Spleen (tissue), 11 donors: Measurements from ENCODE around the gene HSPA1B. TPM values are rescaled to one million over a fixed set of nuclear protein-coding genes. Genes with fewer than 3 reads are reported as not detected.
A peak's percentile ranks its signal among the peaks of the same experiment; 100 is the strongest.
"Not testable (repeated sequence)": the region's sequence is repeated elsewhere in the genome, so short reads cannot be mapped to it uniquely, and the experiment has no call there.

Source experiments
- DNase-seq: peaks from one replicate; pipeline ENCODE4 v3.0.0-alpha.2; 2020
- H3K27ac ChIP-seq, 8 donors: fragments of 200-600 bp; sonication (generic) in 7 of 8; 1 replicate in 4 of 8; 2 replicates in 4 of 8; pipeline versions ENCODE4 v1.5.0 to v1.8.0; 2016 to 2021; ENCODE audit warnings: inconsistent platforms in 4 of 8, mild to moderate bottlenecking in 4 of 8, moderate library complexity in 1 of 8
- H3K27me3 ChIP-seq, 7 donors: fragments of 200-600 bp; sonication (generic) in 6 of 7; replicated peaks in 1 of 7; 1 replicate in 4 of 7; 2 replicates in 3 of 7; pipeline versions ENCODE4 v1.5.0 to v1.8.0; 2016 to 2021; ENCODE audit warnings: inconsistent platforms in 3 of 7, mild to moderate bottlenecking in 1 of 7
- H3K36me3 ChIP-seq, 6 donors: fragments of 200-600 bp; sonication (generic) in 5 of 6; 1 replicate in 4 of 6; 2 replicates in 2 of 6; pipeline versions ENCODE4 v1.5.0 to v1.8.0; 2016 to 2021; ENCODE audit warnings: inconsistent platforms in 2 of 6
- H3K4me1 ChIP-seq, 6 donors: fragments of 200-600 bp; sonication (generic) in 5 of 6; 1 replicate in 3 of 6; 2 replicates in 3 of 6; pipeline versions ENCODE4 v1.5.0 to v1.8.0; 2016 to 2021; ENCODE audit warnings: inconsistent platforms in 3 of 6
- H3K4me3 ChIP-seq, 8 donors: fragments of 200-600 bp; sonication (generic) in 7 of 8; 1 replicate in 4 of 8; 2 replicates in 4 of 8; pipeline versions ENCODE4 v1.5.0 to v1.8.0; 2016 to 2021; ENCODE audit warnings: inconsistent platforms in 4 of 8, mild to moderate bottlenecking in 4 of 8, moderate library complexity in 2 of 8
- H3K9me3 ChIP-seq, 8 donors: fragments of 200-600 bp; sonication (generic) in 7 of 8; 1 replicate in 4 of 8; 2 replicates in 4 of 8; pipeline versions ENCODE4 v1.5.0 to v1.8.0; 2016 to 2021; ENCODE audit warnings: inconsistent platforms in 4 of 8
- POLR2A ChIP-seq, 3 donors: fragments of 450-650 bp; IDR thresholded peaks; one replicate each; pipeline ENCODE4 v1.5.1; 2017; ENCODE audit warnings: antibody characterized with exemption in 3 of 3, mild to moderate bottlenecking in 1 of 3
- POLR2AphosphoS5 ChIP-seq, 3 donors: sonication (generic); formaldehyde crosslinking; IDR thresholded peaks; one replicate each; pipeline ENCODE4 v1.5.1; 2017; ENCODE audit warnings: antibody characterized with exemption in 3 of 3
- whole genome bisulfite sequencing, 5 donors: extraction: QIAGEN DNeasy Blood & Tissue Kit in 3 of 5; methylation state at CpG; one replicate each; pipeline versions ENCODE4 v1.1.5 to v1.1.7; 2013 to 2018; 5-methylcytosine and 5-hydroxymethylcytosine counted together
- intact Hi-C: fragments of 100-400 bp; cut with DNase I; formaldehyde crosslinking; loops from one replicate; pipeline ENCODE4 v1.15.0; 2023; ENCODE audit warnings: low total_unique reads
- polyA plus RNA-seq, 3 donors: library from polyadenylated mRNA; stranded (reverse); fragments of 200-250 nt; gene quantifications; one replicate each; pipeline ENCODE4 v1.2.1, GENCODE V29; 2013
- total RNA-seq, 7 donors: library from RNA; depleted of rRNA in 3 of 7; stranded (reverse); fragments of >200 nt in 3 of 7; fragmentation: NEBNext Ultra II Directional in 4 of 7; extraction: Animal tissue kit (Norgen Biotek cat#: 25700) in 4 of 7; gene quantifications; one replicate each; pipeline versions ENCODE4 v1.1.0 to v1.2.1, GENCODE V29; 2016 to 2021
- TF ChIP-seq, protein P1 (sequence below), 11 experiments: fragments of 200-600 bp in 7 of 11; fragments of 450-650 bp in 4 of 11; sonication (generic) in 4 of 11; IDR thresholded peaks in 8 of 11; conservative IDR thresholded peaks in 3 of 11; 1 replicate in 7 of 11; 2 replicates in 4 of 11; pipeline versions ENCODE4 v1.4.0 to v1.8.0; 2016 to 2021; ENCODE audit warnings: antibody characterized with exemption in 11 of 11, inconsistent platforms in 4 of 11, mild to moderate bottlenecking in 1 of 11
- donor health status: healthy with polysubstance abuse.
- donor health status: DM: no; HTN: no; CAD: no; lungs with moderate emphysema.
- donor health status: DM: no; HTN: no; CAD: no.
- donor health status: Bipolar disorder and iron deficiency.
- donor health status: healthy.
- donor health status: DM: no; HTN: no; CAD: no.
- donor health status: DM: yes; HTN: yes; CAD: no.

The HSPA1B gene
- total and polyA plus RNA-seq, 10 donors: 7.4 to 372 (median 43.9) TPM

- intact Hi-C loops: no loop called here
- peak overlapping the region; percentile 43 to 87 (median 63) for H3K4me3 ChIP-seq
- TF ChIP-seq POLR2AphosphoS5 (IDR thresholded peaks at IDR 0.05): peak in 1 of 3 donors; percentile 67
- TF ChIP-seq, protein P1, sequence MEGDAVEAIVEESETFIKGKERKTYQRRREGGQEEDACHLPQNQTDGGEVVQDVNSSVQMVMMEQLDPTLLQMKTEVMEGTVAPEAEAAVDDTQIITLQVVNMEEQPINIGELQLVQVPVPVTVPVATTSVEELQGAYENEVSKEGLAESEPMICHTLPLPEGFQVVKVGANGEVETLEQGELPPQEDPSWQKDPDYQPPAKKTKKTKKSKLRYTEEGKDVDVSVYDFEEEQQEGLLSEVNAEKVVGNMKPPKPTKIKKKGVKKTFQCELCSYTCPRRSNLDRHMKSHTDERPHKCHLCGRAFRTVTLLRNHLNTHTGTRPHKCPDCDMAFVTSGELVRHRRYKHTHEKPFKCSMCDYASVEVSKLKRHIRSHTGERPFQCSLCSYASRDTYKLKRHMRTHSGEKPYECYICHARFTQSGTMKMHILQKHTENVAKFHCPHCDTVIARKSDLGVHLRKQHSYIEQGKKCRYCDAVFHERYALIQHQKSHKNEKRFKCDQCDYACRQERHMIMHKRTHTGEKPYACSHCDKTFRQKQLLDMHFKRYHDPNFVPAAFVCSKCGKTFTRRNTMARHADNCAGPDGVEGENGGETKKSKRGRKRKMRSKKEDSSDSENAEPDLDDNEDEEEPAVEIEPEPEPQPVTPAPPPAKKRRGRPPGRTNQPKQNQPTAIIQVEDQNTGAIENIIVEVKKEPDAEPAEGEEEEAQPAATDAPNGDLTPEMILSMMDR (IDR thresholded peaks at IDR 0.05 in 8 of 11, conservative IDR thresholded peaks at IDR 0.05 in 3 of 11): no peak
- TF ChIP-seq POLR2A (IDR thresholded peaks at IDR 0.05): peak in 1 of 3 donors; percentile 21
- H3K9me3 ChIP-seq: no peaks in the 10 kb centered on the region
- DNase-seq: peak; percentile 91
- no peaks in the 10 kb centered on the region for H3K27me3 ChIP-seq
- 0 to 1% (median 0%) methylated on average over 13 of the region's 13 CpGs for WGBS, 5 donors
- peaks cover 25 to 54% (median 40%) of the 10 kb centered on the region in 6 donors for H3K4me1 ChIP-seq
- H3K27ac ChIP-seq: peak overlapping the region; percentile 94 to 98 (median 96)
- peaks cover 0 to 19% (median 2%) of the 10 kb centered on the region in 6 donors for H3K36me3 ChIP-seq
Observed at GRCh38 chr6:31814677-31815024, 12.9 kb upstream of the HSPA1B start.

- H3K27me3 ChIP-seq: no peaks in the 10 kb centered on the region
- H3K4me1 ChIP-seq: peaks cover 25 to 60% (median 46%) of the 10 kb centered on the region in 6 donors
- 0 to 3% (median 1%) methylated on average over 40 to 56 of the region's 56 CpGs for WGBS, 5 donors
- H3K9me3 ChIP-seq: no peaks in the 10 kb centered on the region
- DNase-seq: peak; percentile 94
- intact Hi-C loops: no loop called here
- H3K27ac ChIP-seq: peak within 1 kb of the TSS; percentile 94 to 98 (median 96)
- peaks cover 0 to 18% (median 2%) of the 10 kb centered on the region in 6 donors for H3K36me3 ChIP-seq
- TF ChIP-seq POLR2A (IDR thresholded peaks at IDR 0.05) (peak; percentile 96 to 99 (median 96)), POLR2AphosphoS5 (IDR thresholded peaks at IDR 0.05) (peak; percentile 96 to 100 (median 100))
- TF ChIP-seq, protein P1 (IDR thresholded peaks at IDR 0.05 in 8 of 11, conservative IDR thresholded peaks at IDR 0.05 in 3 of 11): no peak
- peak within 1 kb of the TSS; percentile 43 to 87 (median 63) for H3K4me3 ChIP-seq
Observed at GRCh38 chr6:31815025-31815838, 12.3 kb upstream of the HSPA1B start, which contains the start of the genes HSPA1A and HSPA1L. Gene HSPA1A, plus strand, starts transcription at chr6:31815543. Its CDS starts 214 bp downstream, at chr6:31815757. Gene HSPA1L, minus strand, starts transcription at chr6:31815283. Its CDS starts 3,311 bp downstream, at chr6:31811972.

- H3K27me3 ChIP-seq, H3K9me3 ChIP-seq, intact Hi-C loops, H3K36me3 ChIP-seq: not testable (repeated sequence)
- Histone ChIP-seq H3K27ac (peak overlapping the region; percentile 78 to 95 (median 87)), H3K4me1 (peaks cover 34 to 71% (median 59%) of the 10 kb centered on the region in 6 donors), H3K4me3 (peak overlapping the region; percentile 29 to 76 (median 48))
- peak in 2 of 3 donors; percentile 21 to 62 for TF ChIP-seq POLR2AphosphoS5 (IDR thresholded peaks at IDR 0.05)
- TF ChIP-seq, protein P1 (IDR thresholded peaks at IDR 0.05 in 8 of 11, conservative IDR thresholded peaks at IDR 0.05 in 3 of 11): peak in 2 of 11 experiments; percentile 27 to 38
- 8 to 25% (median 13%) methylated on average over 10 to 15 of the region's 37 CpGs for WGBS, 5 donors
- DNase-seq: peak; percentile 85
Observed at GRCh38 chr6:31817133-31817928, 10.2 kb upstream of the HSPA1B start.

DNA sequence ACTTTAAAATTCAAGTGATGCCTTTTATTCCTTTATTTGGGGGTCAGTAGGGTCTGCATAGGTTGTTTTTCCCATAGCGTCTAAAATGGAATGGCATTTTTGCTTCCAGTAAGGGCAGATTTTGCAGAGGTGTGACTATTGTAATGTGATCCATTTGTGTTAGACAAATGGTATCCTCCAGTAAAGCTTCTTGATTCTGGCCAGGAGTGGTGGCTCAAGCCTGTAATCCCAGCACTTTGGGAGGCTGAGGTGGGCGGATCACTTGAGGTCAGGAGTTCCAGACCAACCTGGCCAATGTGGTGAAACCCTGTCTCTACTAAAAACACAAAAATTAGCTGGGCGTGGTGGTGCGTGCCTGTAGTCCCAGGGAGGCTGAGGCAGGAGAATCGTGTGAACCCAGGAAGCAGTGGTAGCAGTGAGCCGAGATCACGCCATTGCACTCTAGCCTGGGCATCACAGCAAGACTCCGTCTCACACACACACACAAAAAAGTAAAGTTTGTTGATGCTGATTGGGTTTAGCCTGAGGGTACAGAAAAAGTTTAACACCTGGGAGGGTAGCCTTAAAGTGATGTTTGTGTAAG lies 9.5 kb upstream of the HSPA1B start:
- Histone ChIP-seq H3K4me3 (peak overlapping the region; percentile 29 to 76 (median 48)), H3K4me1 (peaks cover 41 to 71% (median 61%) of the 10 kb centered on the region in 6 donors), H3K27ac (peak overlapping the region; percentile 78 to 95 (median 87))
- H3K36me3 ChIP-seq, DNase-seq, intact Hi-C loops, H3K9me3 ChIP-seq, H3K27me3 ChIP-seq: not testable (repeated sequence)
- 27 to 57% (median 33%) methylated on average over 8 of the region's 8 CpGs for WGBS, 5 donors
